HG02981 (cell line): ENCODE data around the gene ENOPH1.
"Not testable (repeated sequence)": the region's sequence is repeated elsewhere in the genome, so short reads cannot be mapped to it uniquely, and the experiment has no call there.

Experiments
- ATAC-seq: cut with Tn5 transposase; IDR thresholded peaks from one replicate; pipeline ENCODE4 v1.9.1; 2021; ENCODE audit warnings: mild to moderate bottlenecking, moderate library complexity; ENCODE audit not compliant: unreplicated experiment

Gene ENOPH1

GRCh38 chr4:82430193-82430963, at the start of gene ENOPH1, which contains the start of gene HNRNPDL:
ENOPH1 (plus strand) TSS chr4:82430590; CDS start chr4:82430830, 240 bp downstream.
HNRNPDL (minus strand) TSS chr4:82430462; CDS start chr4:82429690, 772 bp downstream.
- peak; percentile 63 for ATAC-seq

GRCh38 chr4:82380831-82381230, 49.6 kb upstream of the ENOPH1 start:
- no peak for ATAC-seq

GRCh38 chr4:82381235-82381634, 49.2 kb upstream of the ENOPH1 start:
- no peak for ATAC-seq

- no peak for ATAC-seq
Observed at GRCh38 chr4:82381661-82382296, 48.6 kb upstream of the ENOPH1 start.

- ATAC-seq = no peak
Observed at GRCh38 chr4:82382751-82383150, 47.6 kb upstream of the ENOPH1 start.

- not testable (repeated sequence) for ATAC-seq
Observed at GRCh38 chr4:82386312-82386711, 44.1 kb upstream of the ENOPH1 start.

GRCh38 chr4:82388405-82388804, 42.0 kb upstream of the ENOPH1 start:
- no peak for ATAC-seq

GRCh38 chr4:82390061-82390460, 40.3 kb upstream of the ENOPH1 start:
- not testable (repeated sequence) for ATAC-seq

GRCh38 chr4:82394896-82395295, 35.5 kb upstream of the ENOPH1 start:
- no peak for ATAC-seq

GRCh38 chr4:82397527-82397926, 32.9 kb upstream of the ENOPH1 start:
- no peak for ATAC-seq

GRCh38 chr4:82398263-82398662, 32.1 kb upstream of the ENOPH1 start:
- no peak for ATAC-seq

- ATAC-seq = no peak
Observed at GRCh38 chr4:82401600-82401999, 28.8 kb upstream of the ENOPH1 start.

GRCh38 chr4:82402196-82402775, 28.1 kb upstream of the ENOPH1 start:
- ATAC-seq = no peak

- ATAC-seq = no peak
Observed at GRCh38 chr4:82403725-82404124, 26.7 kb upstream of the ENOPH1 start.

- ATAC-seq = not testable (repeated sequence)
Observed at GRCh38 chr4:82415061-82415460, 15.3 kb upstream of the ENOPH1 start.

GRCh38 chr4:82415922-82416365, 14.4 kb upstream of the ENOPH1 start:
- ATAC-seq = no peak

- ATAC-seq = no peak
Observed at GRCh38 chr4:82419451-82419850, 10.9 kb upstream of the ENOPH1 start.

- ATAC-seq = no peak
Observed at GRCh38 chr4:82421796-82422560, 8.4 kb upstream of the ENOPH1 start.

GRCh38 chr4:82422616-82423015, 7.8 kb upstream of the ENOPH1 start:
- ATAC-seq = no peak

- ATAC-seq = no peak
Observed at GRCh38 chr4:82423245-82424054, 6.9 kb upstream of the ENOPH1 start.
